Measurements from ENCODE around the gene PXDN.

PXDN gene

GRCh38 chr2:1594123-1594372, 150.3 kb downstream of the PXDN start:
- no peaks in the 10 kb centered on the region for H3K9me3 ChIP-seq (ENCODE audit: control insufficient read depth, insufficient read depth, low read depth, low read length)
- ChIA-PET CTCF (interaction anchor here (2.3 kb wide), 1 partner anchor 157 kb away, joined by 7 read pairs; no protein-coding TSS in a partner anchor), POLR2A (no interaction called here)
- H3K36me3 ChIP-seq (ENCODE audit: control insufficient read depth in 2 of 2, insufficient read depth in 1 of 2, low read length in 2 of 2): no peaks in the 10 kb centered on the region
- H3K4me1 ChIP-seq (ENCODE audit: control insufficient read depth, insufficient read depth, low read length): no peaks in the 10 kb centered on the region
- no peak for TF ChIP-seq TRIM28 (IDR thresholded peaks at IDR 0.05; ENCODE audit: borderline replicate concordance, low read length)
- TF ChIP-seq ZNF596 (tag by site-specific recombination; IDR thresholded peaks at IDR 0.05): no peak
- no peak for TF ChIP-seq ZBTB6 (tag by site-specific recombination; IDR thresholded peaks at IDR 0.05)
- no peak for TF ChIP-seq ZNF362 (tag by site-specific recombination; IDR thresholded peaks at IDR 0.05)
- H3K4me3 ChIP-seq (ENCODE audit: low read depth, low read length): no peak overlapping the region
- H3K27ac ChIP-seq (ENCODE audit: extremely low read depth, low read depth, low read length): no peak overlapping the region

DNA sequence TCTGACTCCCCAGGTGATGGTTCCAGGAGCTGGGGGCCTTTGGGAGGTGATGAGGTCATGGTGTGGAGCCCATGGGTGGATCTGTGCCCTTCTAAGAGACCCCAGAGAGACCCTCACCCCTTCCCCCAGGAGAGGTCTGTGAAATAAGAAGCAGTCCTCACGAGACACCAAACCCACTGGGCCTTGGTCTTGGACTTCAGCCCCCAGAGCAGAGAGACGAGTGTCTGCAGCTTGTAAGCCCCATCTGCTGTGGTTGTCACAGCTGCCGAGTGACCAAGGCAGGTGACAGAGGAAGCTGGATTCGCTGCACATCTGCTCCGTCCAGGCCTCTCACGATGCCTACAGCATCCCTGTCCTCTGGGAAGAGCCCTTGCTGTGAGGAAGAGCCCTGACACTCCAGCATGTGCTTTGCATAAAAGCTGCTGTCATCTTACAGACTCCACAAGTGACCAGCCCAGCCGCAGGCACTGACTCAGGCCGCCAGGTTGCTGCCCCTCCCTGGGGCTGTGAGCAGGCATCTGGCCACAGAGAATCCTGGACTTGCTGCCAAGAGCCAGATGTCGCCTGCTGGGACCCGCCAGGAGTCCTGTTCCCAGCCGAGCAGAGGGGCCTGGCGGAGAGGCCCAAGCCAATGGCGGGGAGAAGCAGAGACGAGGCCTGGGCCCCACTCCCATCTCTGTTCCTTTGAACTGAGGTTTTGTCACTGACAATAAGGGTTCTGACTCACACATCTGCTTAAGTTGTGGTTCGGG, 150.8 kb downstream of the PXDN start:
- POLR2A ChIA-PET: no interaction called here
- H3K36me3 ChIP-seq (ENCODE audit: control insufficient read depth in 2 of 2, insufficient read depth in 1 of 2, low read length in 2 of 2): no peaks in the 10 kb centered on the region
- no peak overlapping the region for H3K4me3 ChIP-seq (ENCODE audit: low read depth, low read length)
- H3K27ac ChIP-seq (ENCODE audit: extremely low read depth, low read depth, low read length): no peak overlapping the region
- CTCF ChIA-PET: interaction anchor here (0.6 to 2.3 kb wide), 3 partner anchors 157 to 1122 kb away, joined by 3 to 10 read pairs (median 7); no protein-coding TSS in a partner anchor
- no peaks in the 10 kb centered on the region for H3K9me3 ChIP-seq (ENCODE audit: control insufficient read depth, insufficient read depth, low read depth, low read length)
- H3K4me1 ChIP-seq (ENCODE audit: control insufficient read depth, insufficient read depth, low read length): no peaks in the 10 kb centered on the region
- no peak for TF ChIP-seq OVOL3 (tag by site-specific recombination; IDR thresholded peaks at IDR 0.05)
- TF ChIP-seq GLI2 (tag by site-specific recombination; IDR thresholded peaks at IDR 0.05; ENCODE audit: borderline replicate concordance, low read depth): no peak
- TF ChIP-seq HIC1 (tag by site-specific recombination; IDR thresholded peaks at IDR 0.05): no peak
- no peak for TF ChIP-seq ZNF777 (tag by site-specific recombination; IDR thresholded peaks at IDR 0.05; ENCODE audit: borderline replicate concordance)
- TF ChIP-seq, protein P1, sequence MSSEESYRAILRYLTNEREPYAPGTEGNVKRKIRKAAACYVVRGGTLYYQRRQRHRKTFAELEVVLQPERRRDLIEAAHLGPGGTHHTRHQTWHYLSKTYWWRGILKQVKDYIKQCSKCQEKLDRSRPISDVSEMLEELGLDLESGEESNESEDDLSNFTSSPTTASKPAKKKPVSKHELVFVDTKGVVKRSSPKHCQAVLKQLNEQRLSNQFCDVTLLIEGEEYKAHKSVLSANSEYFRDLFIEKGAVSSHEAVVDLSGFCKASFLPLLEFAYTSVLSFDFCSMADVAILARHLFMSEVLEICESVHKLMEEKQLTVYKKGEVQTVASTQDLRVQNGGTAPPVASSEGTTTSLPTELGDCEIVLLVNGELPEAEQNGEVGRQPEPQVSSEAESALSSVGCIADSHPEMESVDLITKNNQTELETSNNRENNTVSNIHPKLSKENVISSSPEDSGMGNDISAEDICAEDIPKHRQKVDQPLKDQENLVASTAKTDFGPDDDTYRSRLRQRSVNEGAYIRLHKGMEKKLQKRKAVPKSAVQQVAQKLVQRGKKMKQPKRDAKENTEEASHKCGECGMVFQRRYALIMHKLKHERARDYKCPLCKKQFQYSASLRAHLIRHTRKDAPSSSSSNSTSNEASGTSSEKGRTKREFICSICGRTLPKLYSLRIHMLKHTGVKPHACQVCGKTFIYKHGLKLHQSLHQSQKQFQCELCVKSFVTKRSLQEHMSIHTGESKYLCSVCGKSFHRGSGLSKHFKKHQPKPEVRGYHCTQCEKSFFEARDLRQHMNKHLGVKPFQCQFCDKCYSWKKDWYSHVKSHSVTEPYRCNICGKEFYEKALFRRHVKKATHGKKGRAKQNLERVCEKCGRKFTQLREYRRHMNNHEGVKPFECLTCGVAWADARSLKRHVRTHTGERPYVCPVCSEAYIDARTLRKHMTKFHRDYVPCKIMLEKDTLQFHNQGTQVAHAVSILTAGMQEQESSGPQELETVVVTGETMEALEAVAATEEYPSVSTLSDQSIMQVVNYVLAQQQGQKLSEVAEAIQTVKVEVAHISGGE (tag by site-specific recombination; conservative IDR thresholded peaks at IDR 0.05; ENCODE audit: low read depth): no peak
- peak; percentile 91 for TF ChIP-seq ZIC2 (tag by site-specific recombination; IDR thresholded peaks at IDR 0.05)
- TF ChIP-seq YY2 (tag by site-specific recombination; IDR thresholded peaks at IDR 0.05): no peak
- TF ChIP-seq ZNF138 (tag by site-specific recombination; IDR thresholded peaks at IDR 0.05; ENCODE audit: borderline replicate concordance): no peak
- no peak for TF ChIP-seq ZNF600 (tag by site-specific recombination; IDR thresholded peaks at IDR 0.05)
- TF ChIP-seq ZNF555 (tag by site-specific recombination; conservative IDR thresholded peaks at IDR 0.05): no peak
- TF ChIP-seq ZBTB20 (tag by site-specific recombination; IDR thresholded peaks at IDR 0.05): no peak
- TF ChIP-seq ZNF221 (tag by site-specific recombination; IDR thresholded peaks at IDR 0.05; ENCODE audit: borderline replicate concordance): no peak
- TF ChIP-seq ZFP69B (tag by site-specific recombination; IDR thresholded peaks at IDR 0.05): peak; percentile 81
- TF ChIP-seq RBAK (tag by site-specific recombination; IDR thresholded peaks at IDR 0.05): no peak
- TF ChIP-seq ZNF211 (tag by site-specific recombination; IDR thresholded peaks at IDR 0.05; ENCODE audit: low read depth): no peak
- TF ChIP-seq, protein P2, sequence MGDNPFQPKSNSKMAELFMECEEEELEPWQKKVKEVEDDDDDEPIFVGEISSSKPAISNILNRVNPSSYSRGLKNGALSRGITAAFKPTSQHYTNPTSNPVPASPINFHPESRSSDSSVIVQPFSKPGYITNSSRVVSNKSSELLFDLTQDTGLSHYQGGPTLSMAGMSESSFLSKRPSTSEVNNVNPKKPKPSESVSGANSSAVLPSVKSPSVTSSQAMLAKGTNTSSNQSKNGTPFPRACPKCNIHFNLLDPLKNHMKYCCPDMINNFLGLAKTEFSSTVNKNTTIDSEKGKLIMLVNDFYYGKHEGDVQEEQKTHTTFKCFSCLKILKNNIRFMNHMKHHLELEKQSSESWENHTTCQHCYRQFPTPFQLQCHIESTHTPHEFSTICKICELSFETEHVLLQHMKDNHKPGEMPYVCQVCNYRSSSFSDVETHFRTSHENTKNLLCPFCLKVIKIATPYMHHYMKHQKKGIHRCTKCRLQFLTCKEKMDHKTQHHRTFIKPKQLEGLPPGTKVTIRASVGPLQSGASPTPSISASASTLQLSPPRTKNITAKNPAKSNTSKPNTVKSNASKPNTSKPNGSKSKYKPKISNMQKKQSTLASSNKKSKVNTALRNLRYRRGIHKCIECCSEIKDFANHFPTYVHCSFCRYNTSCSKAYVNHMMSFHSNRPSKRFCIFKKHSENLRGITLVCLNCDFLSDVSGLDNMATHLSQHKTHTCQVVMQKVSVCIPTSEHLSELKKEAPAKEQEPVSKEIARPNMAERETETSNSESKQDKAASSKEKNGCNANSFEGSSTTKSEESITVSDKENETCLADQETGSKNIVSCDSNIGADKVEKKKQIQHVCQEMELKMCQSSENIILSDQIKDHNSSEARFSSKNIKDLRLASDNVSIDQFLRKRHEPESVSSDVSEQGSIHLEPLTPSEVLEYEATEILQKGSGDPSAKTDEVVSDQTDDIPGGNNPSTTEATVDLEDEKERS (tag by site-specific recombination; IDR thresholded peaks at IDR 0.05): no peak
- TF ChIP-seq, protein P3, sequence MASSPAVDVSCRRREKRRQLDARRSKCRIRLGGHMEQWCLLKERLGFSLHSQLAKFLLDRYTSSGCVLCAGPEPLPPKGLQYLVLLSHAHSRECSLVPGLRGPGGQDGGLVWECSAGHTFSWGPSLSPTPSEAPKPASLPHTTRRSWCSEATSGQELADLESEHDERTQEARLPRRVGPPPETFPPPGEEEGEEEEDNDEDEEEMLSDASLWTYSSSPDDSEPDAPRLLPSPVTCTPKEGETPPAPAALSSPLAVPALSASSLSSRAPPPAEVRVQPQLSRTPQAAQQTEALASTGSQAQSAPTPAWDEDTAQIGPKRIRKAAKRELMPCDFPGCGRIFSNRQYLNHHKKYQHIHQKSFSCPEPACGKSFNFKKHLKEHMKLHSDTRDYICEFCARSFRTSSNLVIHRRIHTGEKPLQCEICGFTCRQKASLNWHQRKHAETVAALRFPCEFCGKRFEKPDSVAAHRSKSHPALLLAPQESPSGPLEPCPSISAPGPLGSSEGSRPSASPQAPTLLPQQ (tag by site-specific recombination; IDR thresholded peaks at IDR 0.05): peak; percentile 73; the same call in 1 of the 2 replicates
- no peak for TF ChIP-seq ZNF423 (tag by site-specific recombination; IDR thresholded peaks at IDR 0.05)

Measured in HEK293 (cell line).